GM18505 (cell line): ENCODE measurements around the gene ATG9A.
"Not testable (repeated sequence)": the region's sequence is repeated elsewhere in the genome, so short reads cannot be mapped to it uniquely, and the experiment has no call there.

ENCODE experiments used
- ATAC-seq: cut with Tn5 transposase; IDR thresholded peaks from one replicate; pipeline ENCODE4 v1.9.1; 2021; ENCODE audit not compliant: unreplicated experiment
- POLR2A ChIP-seq: IDR thresholded peaks from 4 replicates; pipeline ENCODE4 v1.6.1; 2011; ENCODE audit warnings: borderline replicate concordance; ENCODE audit not compliant: insufficient read depth, insufficient read length; ENCODE audit errors: extremely low read depth

ATG9A gene

DNA sequence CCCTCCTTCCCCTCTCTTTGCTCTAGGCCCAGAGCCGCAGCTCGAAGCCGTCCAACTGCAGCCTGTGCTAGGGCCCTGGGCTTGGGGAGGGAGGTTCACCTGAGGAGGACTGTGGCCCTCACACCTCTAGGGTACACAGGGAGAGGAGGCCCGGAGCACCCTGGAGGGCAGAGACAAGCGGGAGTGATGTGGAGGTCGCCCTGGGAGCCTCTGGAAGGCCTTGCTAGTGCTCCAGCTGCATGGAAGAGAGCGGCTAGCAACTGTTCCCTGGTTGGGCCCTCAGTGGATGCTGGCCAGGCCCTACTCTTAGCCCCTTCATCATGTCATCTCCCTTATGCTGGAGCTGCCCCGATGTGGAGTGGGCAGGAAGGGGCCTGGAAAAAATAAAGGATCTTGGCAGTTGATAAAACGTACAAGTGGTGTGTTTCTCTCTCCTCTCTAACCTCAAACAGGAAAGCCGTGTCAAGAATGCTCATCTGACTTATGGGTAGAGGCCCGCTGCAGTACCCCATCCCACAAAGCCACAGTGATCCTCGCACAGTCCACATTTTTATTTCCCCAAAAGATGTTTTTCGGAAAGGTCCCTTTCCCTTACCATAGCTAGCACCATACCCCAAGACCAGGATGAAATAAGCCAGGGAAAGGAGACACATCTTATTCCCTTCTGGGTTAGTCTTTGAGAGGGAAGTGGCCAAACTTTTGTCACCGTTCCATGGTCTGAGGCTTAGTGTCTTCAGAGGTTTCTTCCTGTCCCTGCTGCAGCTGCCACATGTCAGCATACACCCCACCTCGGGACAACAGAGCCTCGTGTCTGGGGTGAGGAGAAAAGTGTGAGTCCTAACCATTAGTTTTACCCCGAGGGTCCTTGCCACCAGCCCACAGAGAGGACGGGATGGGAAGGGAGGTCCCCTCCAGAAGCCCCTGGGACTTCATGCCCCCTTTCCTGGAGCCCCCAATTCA lies 19.9 kb downstream of the ATG9A start:
- no peak for ATAC-seq
- no peak for TF ChIP-seq POLR2A

DNA sequence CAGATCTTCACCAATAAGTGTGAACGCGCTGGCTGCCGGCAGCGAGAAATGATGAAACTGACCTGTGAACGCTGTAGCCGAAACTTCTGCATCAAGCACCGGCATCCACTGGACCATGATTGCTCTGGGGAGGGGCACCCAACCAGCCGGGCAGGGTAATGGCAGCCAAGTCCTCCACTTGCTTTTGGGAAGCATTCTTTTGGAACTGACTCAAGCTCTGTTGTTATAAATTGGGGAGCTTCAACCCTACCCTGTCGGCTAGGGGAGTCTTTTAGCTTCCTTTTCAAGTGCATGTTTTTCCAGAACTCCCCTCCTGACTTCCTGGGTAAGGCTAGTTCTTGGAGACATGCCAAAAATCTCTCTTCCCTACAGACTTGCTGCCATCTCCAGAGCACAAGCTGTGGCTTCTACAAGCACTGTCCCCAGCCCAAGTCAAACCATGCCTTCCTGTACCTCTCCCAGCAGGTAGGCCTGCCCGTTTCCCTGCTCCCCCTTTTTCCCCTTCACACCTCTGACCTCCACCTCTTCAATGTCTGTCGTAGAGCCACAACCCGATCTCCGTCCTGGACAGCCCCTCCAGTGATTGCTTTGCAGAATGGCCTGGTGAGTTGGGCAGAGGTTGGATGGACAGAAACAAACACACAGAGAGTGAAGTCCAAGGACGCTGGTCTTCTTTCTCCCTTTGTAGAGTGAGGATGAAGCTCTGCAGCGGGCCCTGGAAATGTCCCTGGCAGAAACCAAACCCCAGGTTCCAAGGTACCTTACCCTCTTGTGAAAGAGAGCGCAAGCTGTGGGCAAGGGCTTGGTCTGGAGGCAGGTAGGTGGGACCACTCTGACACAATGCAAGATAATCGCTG lies 21.3 kb downstream of the ATG9A start:
- no peak for TF ChIP-seq POLR2A
- no peak for ATAC-seq

DNA sequence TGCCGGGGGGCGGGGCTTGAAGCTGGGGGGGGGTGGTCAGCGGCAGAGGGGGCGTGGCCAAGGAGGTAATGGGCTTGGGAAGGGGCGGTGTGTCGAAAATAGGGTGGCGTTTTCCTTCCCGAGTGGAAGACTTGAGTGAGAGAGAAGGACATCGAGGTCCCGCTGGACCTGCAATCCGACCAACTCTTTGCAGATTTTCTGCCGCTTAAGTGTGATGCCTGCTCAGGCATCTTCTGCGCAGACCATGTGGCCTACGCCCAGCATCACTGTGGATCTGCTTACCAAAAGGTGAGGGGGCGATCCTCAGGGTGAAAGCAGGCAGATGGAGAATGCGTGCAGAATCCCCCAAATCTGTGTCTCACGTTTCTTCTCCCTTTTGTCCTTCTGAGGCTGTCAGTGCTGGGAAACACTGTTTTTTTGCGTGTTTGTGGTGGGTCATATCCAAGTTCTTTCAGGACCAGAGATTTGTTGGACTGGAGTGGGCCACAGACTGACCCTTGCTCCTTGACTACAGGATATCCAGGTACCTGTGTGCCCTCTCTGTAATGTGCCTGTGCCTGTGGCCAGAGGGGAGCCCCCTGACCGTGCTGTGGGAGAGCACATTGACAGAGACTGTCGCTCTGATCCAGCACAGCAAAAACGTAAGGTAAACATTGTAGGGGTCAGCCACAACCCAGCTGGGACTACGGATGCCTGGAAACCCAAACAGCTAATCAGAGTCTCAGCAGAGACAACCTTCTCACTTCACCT lies 22.1 kb downstream of the ATG9A start:
- TF ChIP-seq POLR2A, result no peak
- no peak for ATAC-seq

DNA sequence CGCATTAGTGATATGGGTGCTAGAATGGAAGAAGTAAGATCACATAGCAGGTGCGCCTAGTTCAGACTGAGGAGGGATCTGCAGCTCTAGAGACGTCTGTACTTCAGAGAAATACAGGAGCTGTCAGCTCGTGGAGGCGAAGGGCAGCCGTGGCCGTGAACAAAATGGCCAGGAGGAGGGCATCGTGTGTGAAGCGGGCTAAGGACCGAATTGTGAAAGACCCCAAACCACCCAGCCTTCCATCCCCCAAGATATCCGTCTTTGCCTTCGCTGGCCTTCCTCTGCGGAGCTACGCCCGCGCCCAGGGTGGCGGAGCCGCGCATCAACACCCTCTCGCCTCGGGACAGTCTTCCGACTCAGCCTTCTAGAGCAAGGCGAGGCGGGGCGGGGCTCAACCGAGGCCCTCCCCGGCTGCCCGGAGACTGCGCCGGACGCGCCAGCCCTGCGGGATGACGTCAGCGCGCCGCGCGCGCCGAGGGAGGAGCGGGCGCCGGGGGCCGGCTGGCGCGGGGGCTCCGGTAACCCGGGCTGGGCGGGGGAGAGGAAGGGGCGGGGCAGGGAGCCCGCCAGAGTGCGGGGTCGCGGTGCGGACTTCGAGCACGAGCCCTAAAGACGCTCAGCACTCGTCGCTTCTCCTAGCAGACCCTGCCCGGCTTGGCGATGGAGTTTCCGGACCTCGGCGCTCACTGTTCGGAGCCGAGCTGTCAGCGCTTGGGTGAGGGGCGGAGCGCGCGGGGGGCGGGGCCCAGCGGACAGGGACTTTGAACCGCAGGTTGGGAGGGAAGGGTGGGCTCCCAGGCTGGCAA lies 22.9 kb downstream of the ATG9A start, which contains the start of gene ZFAND2B:
ZFAND2B (plus strand) TSS at position 455 of the 806 bp plus-strand sequence; CDS start at position 661, 206 bp downstream.
- peak; percentile 95 for ATAC-seq
- peak; percentile 99 for TF ChIP-seq POLR2A

DNA sequence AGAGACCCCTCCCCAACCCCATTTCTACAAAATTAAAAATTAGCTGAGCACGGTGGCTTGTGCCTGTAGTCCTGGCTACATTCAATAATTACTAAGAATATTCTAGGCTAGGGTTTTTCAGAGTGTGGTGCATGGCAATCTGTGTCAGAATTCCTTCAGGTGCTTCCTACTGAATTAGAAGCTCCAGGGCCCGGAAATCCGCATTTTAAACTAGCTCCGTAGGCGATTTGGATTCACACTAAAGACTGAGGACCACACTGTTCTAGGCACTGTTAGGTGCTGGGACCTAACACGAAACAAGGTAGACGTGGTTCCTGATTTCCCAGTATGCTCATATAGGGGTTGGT lies 23.5 kb downstream of the ATG9A start:
- no peak for ATAC-seq
- no peak for TF ChIP-seq POLR2A

DNA sequence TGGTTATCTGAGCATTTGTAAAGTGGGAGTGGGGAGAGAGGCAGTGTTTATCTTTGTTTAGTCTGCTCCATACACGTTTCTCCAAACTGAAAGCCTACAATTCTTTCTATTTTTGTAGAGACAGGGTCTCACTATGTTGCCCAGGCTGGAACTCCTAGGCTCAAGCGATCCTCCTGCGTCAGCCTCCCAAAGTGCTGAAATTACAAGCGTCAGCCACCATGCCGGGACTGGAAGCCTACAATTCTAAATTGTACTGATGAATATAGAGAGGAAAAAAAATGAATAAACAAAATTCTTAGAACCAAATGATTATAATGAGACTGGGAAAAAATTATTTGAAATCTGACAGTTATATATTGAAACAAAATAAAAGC lies 24.3 kb downstream of the ATG9A start:
- no peak for ATAC-seq
- TF ChIP-seq POLR2A, result no peak

DNA sequence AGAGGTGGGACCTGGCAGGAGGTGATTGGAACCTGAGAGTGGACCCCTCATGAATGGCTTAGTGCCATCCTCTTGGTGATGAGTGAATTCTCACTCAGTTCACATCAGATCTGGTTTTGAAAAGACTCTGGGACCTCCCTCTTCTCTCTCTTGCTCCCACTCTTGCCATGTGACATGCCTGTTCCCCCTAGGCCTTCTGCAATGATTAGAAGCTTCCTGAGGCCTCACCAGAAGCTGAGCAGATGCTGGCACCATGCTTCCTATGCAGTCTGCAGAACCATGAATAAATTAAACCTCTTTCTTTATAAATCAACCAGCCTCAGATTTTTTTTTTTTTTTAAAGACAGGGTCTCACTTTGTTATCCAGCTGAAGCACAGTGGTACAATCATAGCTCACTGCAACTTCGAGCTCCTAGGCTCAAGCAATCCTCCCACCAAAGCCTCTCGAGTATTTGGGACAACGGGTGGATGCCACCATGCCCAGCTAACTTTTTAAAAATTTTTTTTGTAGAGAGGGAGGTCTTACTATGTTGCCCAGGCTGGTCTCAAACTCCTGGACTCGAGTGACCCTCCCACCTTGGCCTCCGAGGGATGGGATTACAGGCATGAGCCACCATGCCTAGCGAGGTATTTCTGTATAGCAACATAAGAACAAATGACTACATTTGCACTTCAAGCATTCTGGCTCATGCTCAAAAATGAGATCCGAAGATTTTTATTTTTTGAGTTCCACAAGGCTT lies 24.8 kb downstream of the ATG9A start:
- no peak for TF ChIP-seq POLR2A
- ATAC-seq, result no peak

DNA sequence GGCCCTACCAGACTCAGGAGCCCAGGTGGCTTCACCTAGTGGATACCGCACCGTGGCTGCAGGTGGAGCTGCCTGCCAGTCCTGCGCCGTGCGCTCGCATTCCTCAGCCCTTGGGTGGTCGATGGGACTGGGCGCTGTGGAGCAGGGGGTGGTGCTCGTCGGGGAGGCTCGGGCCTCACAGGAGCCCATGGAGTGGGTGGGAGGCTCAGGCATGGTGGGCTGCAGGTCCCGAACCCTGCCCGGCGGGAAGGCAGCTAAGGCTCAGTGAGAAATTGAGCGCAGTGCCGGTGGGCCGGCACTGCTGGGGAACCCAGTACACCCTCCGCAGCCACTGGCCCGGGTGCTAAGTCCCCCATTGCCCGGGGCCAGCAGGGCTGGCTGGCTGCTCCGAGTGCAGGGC lies 28.1 kb downstream of the ATG9A start:
- not testable (repeated sequence) for ATAC-seq

DNA sequence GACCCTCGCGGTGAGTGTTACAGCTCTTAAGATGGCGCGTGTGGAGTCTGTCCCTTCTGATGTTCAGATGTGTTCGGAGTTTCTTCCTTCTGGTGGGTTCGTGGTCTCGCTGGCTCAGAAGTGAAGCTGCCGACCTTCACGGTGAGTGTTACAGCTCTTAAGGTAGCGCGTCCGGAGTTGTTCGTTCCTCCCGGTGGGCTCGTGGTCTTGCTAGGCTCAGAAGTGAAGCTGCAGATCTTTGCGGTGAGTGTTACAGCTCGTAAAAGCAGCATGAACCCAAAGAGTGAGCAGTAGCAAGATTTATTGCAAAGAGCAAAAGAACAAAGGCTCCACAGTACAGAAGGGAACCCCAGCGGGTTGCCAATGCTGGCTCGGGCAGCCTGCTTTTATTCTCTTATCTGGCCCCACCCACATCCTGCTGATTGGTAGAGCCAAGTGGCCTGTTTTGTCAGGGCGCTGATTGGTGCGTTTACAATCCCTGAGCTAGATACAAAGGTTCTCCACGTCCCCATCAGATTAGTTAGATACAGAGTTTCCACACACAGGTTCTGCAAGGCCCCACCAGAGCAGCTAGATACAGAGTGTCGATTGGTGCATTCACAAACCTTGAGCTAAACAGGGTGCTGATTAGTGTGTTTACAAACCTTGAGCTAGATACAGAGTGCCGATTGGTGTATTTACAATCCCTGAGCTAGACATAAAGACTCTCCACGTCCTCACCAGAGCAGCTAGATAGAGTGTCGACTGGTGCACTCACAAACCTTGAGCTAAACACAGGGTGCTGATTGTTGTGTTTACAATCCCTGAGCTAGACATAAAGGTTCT lies 28.7 kb downstream of the ATG9A start:
- ATAC-seq, result not testable (repeated sequence)

DNA sequence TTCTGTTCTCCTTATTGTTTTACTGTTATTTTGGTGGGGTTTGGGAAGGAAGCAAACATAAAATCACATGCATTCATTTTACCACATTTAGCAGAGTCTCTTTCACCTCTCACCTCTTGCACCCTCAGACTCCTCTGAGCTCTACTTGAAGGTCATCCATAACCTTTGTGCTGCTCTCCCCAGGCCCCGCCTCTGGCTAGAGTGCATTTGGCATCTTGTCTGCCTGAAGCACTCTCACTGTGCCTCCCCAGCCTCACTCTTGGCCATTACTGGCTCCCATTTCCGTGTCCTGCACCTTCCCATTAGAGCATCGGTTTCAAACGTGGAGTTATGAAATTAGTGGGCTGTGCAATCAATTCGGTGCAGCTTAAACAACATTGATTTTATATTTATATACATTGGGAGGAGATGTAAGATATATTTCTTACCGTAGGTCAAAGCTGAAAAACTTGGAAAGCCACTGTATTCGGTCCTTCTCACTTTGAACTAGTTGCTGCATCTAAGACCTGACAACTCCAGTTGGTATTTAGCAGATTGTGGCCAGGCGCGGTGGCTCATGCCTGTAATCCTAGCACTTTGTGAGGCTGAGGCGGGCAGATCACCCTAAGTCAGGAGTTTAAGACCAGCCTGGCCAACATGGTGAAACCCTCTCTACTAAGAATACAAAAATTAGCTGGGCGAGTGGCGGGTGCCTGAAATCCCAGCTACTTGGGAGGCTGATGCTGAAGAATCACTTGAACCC lies 29.8 kb downstream of the ATG9A start:
- no peak for ATAC-seq
- no peak for TF ChIP-seq POLR2A

DNA sequence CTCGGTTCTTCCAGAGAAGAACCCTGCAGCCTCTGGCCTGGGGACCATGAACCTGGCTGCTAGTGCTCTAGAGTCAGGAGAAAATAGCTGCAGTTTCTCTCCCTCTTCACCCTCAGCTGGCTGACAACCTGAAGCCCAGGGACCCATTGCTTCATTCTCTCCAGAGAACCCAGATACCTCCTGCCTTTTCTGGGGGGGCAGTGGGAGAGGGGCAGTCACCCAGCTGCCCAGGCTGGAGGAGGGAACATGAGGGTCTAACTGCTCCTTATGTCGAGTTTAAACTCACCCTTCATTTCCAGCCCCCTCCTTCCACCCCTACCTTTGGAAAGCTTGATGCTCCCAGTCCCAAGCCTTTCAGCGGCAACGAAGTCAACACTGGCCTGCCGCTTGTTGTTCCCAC lies 30.5 kb downstream of the ATG9A start:
- TF ChIP-seq POLR2A, result no peak
- no peak for ATAC-seq

DNA sequence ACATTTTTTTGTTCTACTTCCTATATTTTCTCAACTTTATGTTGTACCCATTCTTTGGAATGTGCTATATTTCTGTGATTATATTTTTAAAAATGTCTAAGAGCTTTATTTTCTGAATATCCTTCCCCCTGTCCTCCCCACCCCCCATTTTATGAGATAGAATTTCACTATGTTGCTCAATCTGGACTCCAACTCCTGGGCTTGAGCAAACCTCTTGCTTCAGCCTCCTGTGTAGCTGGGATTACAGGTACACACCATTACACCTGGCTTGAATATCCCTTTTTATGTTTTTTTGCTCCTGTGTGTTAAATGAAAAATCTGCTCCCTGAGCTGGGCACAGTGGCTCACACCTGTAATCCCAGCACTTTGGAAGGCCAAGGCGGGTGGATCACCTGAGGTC lies 32.0 kb downstream of the ATG9A start:
- no peak for ATAC-seq
- TF ChIP-seq POLR2A, result no peak
